ENCODE results near the gene SIX2. TPM values are rescaled to one million over a fixed set of nuclear protein-coding genes. Genes with fewer than 3 reads are reported as not detected.

The SIX2 gene
- total RNA-seq, 1 donor from 2014 or later = not detected

GRCh38 chr2:45013229-45014015, 4.2 kb upstream of the SIX2 start:
- Mint-ChIP-seq H3K4me3 (ENCODE audit: low read depth) (no peak overlapping the region), H3K36me3 (ENCODE audit: low read depth) (no peaks in the 10 kb centered on the region), H3K27me3 (ENCODE audit: low read depth) (peaks cover 78% of the 10 kb centered on the region), H3K27ac (no peak overlapping the region), H3K9me3 (no peaks in the 10 kb centered on the region), H3K4me1 (ENCODE audit: low read depth) (peaks cover 4% of the 10 kb centered on the region)
- intact Hi-C loops (cut with micrococcal nuclease) = loop anchor here (2.0 to 10.0 kb wide), 2 partner anchors 31 to 481 kb away; no protein-coding TSS in a partner anchor
- DNase-seq (ENCODE audit: low spot score) = no peak

DNA sequence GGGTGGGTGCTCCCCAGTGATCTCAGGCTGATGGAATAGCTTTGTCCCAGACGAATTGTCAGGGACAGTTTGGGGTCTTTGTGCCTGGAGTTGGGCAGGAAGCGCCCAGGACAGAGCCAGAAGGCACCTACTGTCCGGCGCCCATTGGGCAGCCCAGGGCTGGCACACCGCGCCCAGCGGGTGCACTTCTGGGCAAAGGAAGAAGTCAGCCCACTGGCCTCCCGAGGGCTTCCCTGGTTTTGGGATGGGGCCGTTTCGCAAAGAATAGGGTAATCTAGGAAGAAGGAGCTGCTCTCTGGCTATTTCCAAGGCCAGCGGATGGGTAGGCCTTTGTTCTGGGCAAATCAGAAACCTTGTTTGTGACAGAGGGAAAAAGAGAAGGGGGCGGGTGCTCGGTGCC, 3.5 kb upstream of the SIX2 start:
- no peak for DNase-seq (ENCODE audit: low spot score)
- H3K4me1 Mint-ChIP-seq (ENCODE audit: low read depth) = peaks cover 5% of the 10 kb centered on the region
- peaks cover 84% of the 10 kb centered on the region for H3K27me3 Mint-ChIP-seq (ENCODE audit: low read depth)
- intact Hi-C loops (cut with micrococcal nuclease) = loop anchor here (10.0 kb wide), 1 partner anchor 482 kb away; no protein-coding TSS in a partner anchor
- H3K9me3 Mint-ChIP-seq = no peaks in the 10 kb centered on the region
- no peak overlapping the region for H3K4me3 Mint-ChIP-seq (ENCODE audit: low read depth)
- no peak overlapping the region for H3K27ac Mint-ChIP-seq
- no peaks in the 10 kb centered on the region for H3K36me3 Mint-ChIP-seq (ENCODE audit: low read depth)

DNA sequence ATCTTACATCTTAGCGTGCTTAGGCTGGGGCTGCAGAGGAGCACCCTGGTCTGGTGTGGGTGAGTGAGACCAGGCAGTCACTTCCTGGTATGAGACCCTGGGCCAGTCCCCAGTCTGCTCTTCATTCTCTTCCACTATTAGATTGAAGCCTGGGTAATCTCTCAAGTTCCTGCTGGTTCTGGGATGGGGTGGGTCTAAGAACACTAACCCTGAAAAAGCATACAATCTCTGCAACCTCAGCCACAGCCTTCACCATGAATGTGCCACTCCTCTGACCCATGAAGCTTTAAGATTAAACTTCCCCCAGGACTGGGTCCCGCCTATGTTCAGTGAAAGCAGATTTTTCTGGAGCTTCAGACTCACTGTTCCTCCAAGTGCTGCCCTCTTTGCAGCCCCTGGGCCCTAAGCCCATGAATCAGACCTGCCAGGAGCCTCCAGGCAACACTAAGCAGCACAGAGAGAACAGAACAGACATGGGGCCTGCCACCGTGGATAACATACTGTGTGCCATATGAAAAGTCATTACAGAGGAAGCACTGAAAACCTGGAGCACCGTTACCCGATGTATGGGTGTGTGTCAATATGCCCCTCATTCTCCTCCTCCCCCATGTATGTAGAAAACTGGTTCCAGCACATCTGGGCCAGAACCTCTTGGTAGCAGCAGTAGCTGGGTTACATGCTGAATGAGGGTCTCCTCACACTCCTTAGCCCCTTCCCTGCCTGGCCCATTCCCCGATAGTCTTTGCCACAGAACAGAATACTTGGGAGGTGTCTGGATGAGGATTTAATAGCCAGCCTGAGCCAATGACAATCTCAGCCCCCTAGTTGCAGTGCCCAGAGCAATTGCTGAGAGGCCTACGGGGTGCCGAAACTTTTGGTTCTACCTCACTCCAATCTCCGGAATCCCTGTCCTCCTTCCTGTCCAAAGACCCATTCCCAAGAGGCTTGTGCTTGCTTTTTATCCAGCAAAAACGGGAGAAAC, 2.7 kb upstream of the SIX2 start:
- H3K4me3 Mint-ChIP-seq (ENCODE audit: low read depth) = no peak overlapping the region

GRCh38 chr2:45011121-45011520, 1.9 kb upstream of the SIX2 start:
- H3K4me1 Mint-ChIP-seq (ENCODE audit: low read depth) = peaks cover 7% of the 10 kb centered on the region
- intact Hi-C loops (cut with micrococcal nuclease) = loop anchor here (2.0 to 10.0 kb wide), 2 partner anchors 158 to 484 kb away; no protein-coding TSS in a partner anchor
- H3K9me3 Mint-ChIP-seq = no peaks in the 10 kb centered on the region
- H3K27me3 Mint-ChIP-seq (ENCODE audit: low read depth) = peaks cover 86% of the 10 kb centered on the region
- DNase-seq (ENCODE audit: low spot score) = no peak
- no peaks in the 10 kb centered on the region for H3K36me3 Mint-ChIP-seq (ENCODE audit: low read depth)
- H3K4me3 Mint-ChIP-seq (ENCODE audit: low read depth) = no peak overlapping the region
- no peak overlapping the region for H3K27ac Mint-ChIP-seq

More for the DNA sequence above, 2.7 kb upstream of the SIX2 start:
- H3K4me1 Mint-ChIP-seq (ENCODE audit: low read depth) = peaks cover 5% of the 10 kb centered on the region
- no peak for DNase-seq (ENCODE audit: low spot score)
- no peaks in the 10 kb centered on the region for H3K9me3 Mint-ChIP-seq
- H3K36me3 Mint-ChIP-seq (ENCODE audit: low read depth) = no peaks in the 10 kb centered on the region
- intact Hi-C loops (cut with micrococcal nuclease) = loop anchor here (2.0 to 10.0 kb wide), 2 partner anchors 157 to 483 kb away; no protein-coding TSS in a partner anchor
- H3K27me3 Mint-ChIP-seq (ENCODE audit: low read depth) = peaks cover 87% of the 10 kb centered on the region
- no peak overlapping the region for H3K27ac Mint-ChIP-seq

DNA sequence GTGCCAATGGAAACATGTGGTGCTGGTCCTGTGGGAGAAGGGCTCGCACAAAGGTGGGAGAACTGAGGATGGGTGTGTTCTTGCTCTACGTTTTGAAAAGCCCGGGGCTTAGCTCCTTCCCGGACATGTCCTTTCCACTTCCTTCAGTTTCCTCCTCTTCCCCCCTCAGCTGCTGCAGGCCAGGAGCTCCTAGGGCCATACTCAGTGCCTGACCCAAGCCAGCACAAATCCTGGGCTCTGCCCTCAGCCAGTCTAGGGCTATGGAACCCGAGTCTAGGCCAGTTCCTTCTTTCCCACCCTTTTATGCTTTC, 1.4 kb upstream of the SIX2 start:
- Mint-ChIP-seq H3K9me3 (no peaks in the 10 kb centered on the region), H3K27ac (no peak overlapping the region), H3K4me3 (ENCODE audit: low read depth) (peak overlapping the region; percentile 21), H3K4me1 (ENCODE audit: low read depth) (peaks cover 7% of the 10 kb centered on the region), H3K27me3 (ENCODE audit: low read depth) (peaks cover 85% of the 10 kb centered on the region), H3K36me3 (ENCODE audit: low read depth) (no peaks in the 10 kb centered on the region)
- intact Hi-C loops (cut with micrococcal nuclease) = loop anchor here (2.0 to 10.0 kb wide), 2 partner anchors 158 to 484 kb away; no protein-coding TSS in a partner anchor
- DNase-seq (ENCODE audit: low spot score) = no peak

DNA sequence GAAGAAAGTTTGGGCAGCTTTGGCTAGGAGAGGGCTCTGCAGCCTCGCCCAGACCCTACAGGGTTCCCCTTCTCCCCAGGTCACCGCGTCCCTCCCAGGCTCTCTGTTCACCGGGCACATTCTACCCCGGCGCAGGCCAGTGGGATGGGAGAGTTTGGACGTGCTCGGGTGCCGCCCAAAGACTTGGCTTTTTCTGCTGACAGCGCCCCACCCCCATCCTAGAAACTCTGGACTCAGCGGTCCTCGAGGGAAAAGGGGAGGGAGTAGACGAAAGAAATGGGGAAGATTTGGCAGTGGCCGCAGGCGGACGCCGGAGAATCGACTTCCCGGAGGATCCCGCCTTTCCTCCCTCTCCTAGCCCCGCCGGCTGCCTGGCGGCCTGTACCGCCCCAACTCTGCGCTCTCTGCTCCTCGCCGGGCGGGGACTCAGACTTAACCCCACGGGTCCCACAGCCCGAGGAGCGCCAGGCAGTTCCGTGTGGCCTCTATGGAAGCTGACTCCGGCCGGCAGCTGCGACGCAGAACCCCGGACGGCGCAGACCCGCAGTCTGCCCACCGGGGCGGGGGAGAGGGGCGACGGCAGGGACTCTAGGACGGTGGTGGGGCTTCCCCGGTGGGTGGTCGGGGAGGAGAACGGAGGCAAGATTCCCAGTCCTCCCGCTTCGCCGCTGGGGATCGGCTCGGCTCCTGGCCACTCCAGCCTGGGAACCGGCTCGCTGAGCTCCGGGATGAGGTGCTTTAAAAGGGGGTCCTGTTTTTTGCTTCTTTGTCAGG, 863 bp upstream of the SIX2 start:
- DNase-seq (ENCODE audit: low spot score) = no peak
- intact Hi-C loops (cut with micrococcal nuclease) = loop anchor here (2.0 to 10.0 kb wide), 4 partner anchors 69 to 485 kb away; partner anchors contain the start of gene SIX3
- H3K36me3 Mint-ChIP-seq (ENCODE audit: low read depth) = no peaks in the 10 kb centered on the region
- H3K27me3 Mint-ChIP-seq (ENCODE audit: low read depth) = peaks cover 84% of the 10 kb centered on the region
- no peak overlapping the region for H3K27ac Mint-ChIP-seq
- H3K4me3 Mint-ChIP-seq (ENCODE audit: low read depth) = peak overlapping the region; percentile 33
- peaks cover 7% of the 10 kb centered on the region for H3K4me1 Mint-ChIP-seq (ENCODE audit: low read depth)
- no peaks in the 10 kb centered on the region for H3K9me3 Mint-ChIP-seq

GRCh38 chr2:45008296-45009129, 739 bp downstream of the SIX2 start:
- Mint-ChIP-seq H3K36me3 (ENCODE audit: low read depth) (no peaks in the 10 kb centered on the region), H3K4me1 (ENCODE audit: low read depth) (peaks cover 6% of the 10 kb centered on the region), H3K27ac (no peak overlapping the region), H3K27me3 (ENCODE audit: low read depth) (peaks cover 89% of the 10 kb centered on the region), H3K9me3 (no peaks in the 10 kb centered on the region), H3K4me3 (ENCODE audit: low read depth) (peak overlapping the region; percentile 37)
- intact Hi-C loops (cut with micrococcal nuclease) = loop anchor here (2.0 to 5.0 kb wide), 2 partner anchors 68 to 206 kb away; partner anchors contain the start of gene SIX3
- no peak for DNase-seq (ENCODE audit: low spot score)

GRCh38 chr2:45007961-45008295, 1.3 kb downstream of the SIX2 start:
- H3K4me3 Mint-ChIP-seq (ENCODE audit: low read depth) = no peak overlapping the region
- peaks cover 92% of the 10 kb centered on the region for H3K27me3 Mint-ChIP-seq (ENCODE audit: low read depth)
- no peaks in the 10 kb centered on the region for H3K36me3 Mint-ChIP-seq (ENCODE audit: low read depth)
- H3K4me1 Mint-ChIP-seq (ENCODE audit: low read depth) = peaks cover 6% of the 10 kb centered on the region
- H3K27ac Mint-ChIP-seq = no peak overlapping the region
- no peaks in the 10 kb centered on the region for H3K9me3 Mint-ChIP-seq
- intact Hi-C loops (cut with micrococcal nuclease) = loop anchor here (2.0 to 5.0 kb wide), 2 partner anchors 67 to 206 kb away; partner anchors contain the start of gene SIX3
- no peak for DNase-seq (ENCODE audit: low spot score)

DNA sequence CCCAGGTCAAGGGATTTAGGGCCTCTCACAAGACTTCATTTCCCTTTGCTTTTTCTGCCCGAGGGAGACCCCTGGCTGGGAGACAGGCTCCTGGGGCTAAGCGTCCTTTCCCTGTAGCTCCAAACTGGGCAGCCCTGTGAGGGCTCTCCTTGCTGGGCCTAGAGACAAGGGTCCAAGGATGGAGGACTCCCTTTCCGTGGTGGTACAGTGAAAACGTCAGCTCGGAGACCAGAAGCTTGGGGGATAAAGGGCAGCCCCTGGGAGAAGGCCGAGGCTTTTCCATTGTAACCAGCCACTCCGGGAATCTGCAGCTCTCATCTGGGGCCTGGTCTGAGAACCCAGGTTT, 2.3 kb downstream of the SIX2 start:
- H3K36me3 Mint-ChIP-seq (ENCODE audit: low read depth) = no peaks in the 10 kb centered on the region
- no peak overlapping the region for H3K4me3 Mint-ChIP-seq (ENCODE audit: low read depth)
- H3K27me3 Mint-ChIP-seq (ENCODE audit: low read depth) = peaks cover 88% of the 10 kb centered on the region
- no peaks in the 10 kb centered on the region for H3K9me3 Mint-ChIP-seq
- peaks cover 6% of the 10 kb centered on the region for H3K4me1 Mint-ChIP-seq (ENCODE audit: low read depth)
- DNase-seq (ENCODE audit: low spot score) = no peak
- intact Hi-C loops (cut with micrococcal nuclease) = loop anchor here (5.0 kb wide), 1 partner anchor 205 kb away; no protein-coding TSS in a partner anchor
- H3K27ac Mint-ChIP-seq = no peak overlapping the region

GRCh38 chr2:45006041-45006941, 3.0 kb downstream of the SIX2 start:
- Mint-ChIP-seq H3K4me1 (ENCODE audit: low read depth) (peaks cover 8% of the 10 kb centered on the region), H3K36me3 (ENCODE audit: low read depth) (no peaks in the 10 kb centered on the region), H3K4me3 (ENCODE audit: low read depth) (no peak overlapping the region), H3K27me3 (ENCODE audit: low read depth) (peaks cover 88% of the 10 kb centered on the region), H3K9me3 (no peaks in the 10 kb centered on the region), H3K27ac (no peak overlapping the region)
- intact Hi-C loops (cut with micrococcal nuclease) = loop anchor here (5.0 kb wide), 1 partner anchor 204 kb away; no protein-coding TSS in a partner anchor
- DNase-seq (ENCODE audit: low spot score) = no peak

Data from activated T-helper 2 cell treated with anti-CD3 and anti-CD28 coated beads, Interferon-gamma antibody, Interleukin-2, Interleukin-4, amounts not matched to agents 10 μg/mL and 5 μg/mL and 100 μg/mL, durations not matched to agents 14 hours and 24 hours and 36 hours (primary cell).